ENCODE data around the gene DAND5. TPM values are rescaled to one million over a fixed set of nuclear protein-coding genes. Genes with fewer than 3 reads are reported as not detected.

Gene DAND5
- polyA plus RNA-seq, 1 donor (not counting 4 experiments of a cell fraction or from before 2014, with no cell fraction given), result not detected

DNA sequence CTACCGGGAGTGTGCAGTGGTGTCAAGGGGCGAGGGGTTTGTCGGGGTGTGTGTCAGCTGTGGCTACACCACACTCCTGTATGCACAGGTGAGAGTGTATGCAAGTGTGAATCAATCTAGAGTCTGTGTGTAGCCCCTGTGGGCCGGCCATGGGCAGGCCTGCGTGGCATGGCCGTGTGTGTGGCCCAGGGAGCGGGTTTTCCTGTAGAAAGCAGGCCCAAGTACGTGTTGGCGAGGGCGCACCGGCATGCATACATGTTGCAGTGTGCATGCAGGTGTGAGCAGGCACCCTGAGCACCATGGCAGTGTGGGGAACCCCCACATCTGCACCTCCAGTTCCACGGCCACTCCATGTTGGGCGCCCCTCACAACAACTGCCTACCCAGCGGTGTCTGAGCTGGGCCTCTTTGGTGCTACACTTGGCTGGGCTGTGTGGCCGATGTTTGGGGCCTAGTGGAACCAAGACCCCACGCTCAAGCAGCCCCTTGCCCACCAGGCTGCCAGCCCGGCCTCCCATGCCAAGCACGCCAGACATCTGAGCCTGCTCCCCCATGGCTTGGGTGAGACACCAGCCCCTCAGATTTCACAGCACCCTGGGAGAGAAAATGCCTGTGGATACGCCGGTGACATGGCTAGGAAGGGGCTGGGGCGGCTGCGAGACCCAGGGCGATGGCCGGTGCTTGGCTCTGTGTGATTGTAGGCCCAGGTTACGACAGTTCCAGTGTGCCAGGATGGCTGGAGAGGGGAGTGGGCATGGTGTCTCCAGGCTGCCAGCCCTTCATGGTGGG lies 28.0 kb downstream of the DAND5 start:
- Histone ChIP-seq H3K36me3 (ENCODE audit: control insufficient read depth in 2 of 2, extremely low read depth in 1 of 2, insufficient read depth in 2 of 2, low read length in 2 of 2) (peaks cover 0 to 9% of the 10 kb centered on the region in 2 experiments), H3K27ac (ENCODE audit: control insufficient read depth, insufficient read depth, low read length) (peak overlapping the region; percentile 73), H4K20me1 (ENCODE audit: control insufficient read depth, extremely low read depth, insufficient read depth, low read length) (no peaks in the 10 kb centered on the region), H3K4me1 (ENCODE audit: control insufficient read depth, extremely low read depth, insufficient read depth, low read length) (peaks cover 51% of the 10 kb centered on the region), H3K9me1 (ENCODE audit: control insufficient read depth, extremely low read depth, insufficient read depth, low read length) (no peaks in the 10 kb centered on the region), H3K4me2 (ENCODE audit: control insufficient read depth, extremely low read depth, insufficient read depth, low read depth, low read length) (peak overlapping the region; percentile 96), H3K27me3 (ENCODE audit: control insufficient read depth, extremely low read depth, insufficient read depth, low read length) (no peaks in the 10 kb centered on the region), H3K9me3 (ENCODE audit: control insufficient read depth, low read depth, low read length) (no peaks in the 10 kb centered on the region), H3K9ac (ENCODE audit: control insufficient read depth, extremely low read depth, insufficient read depth, low read length) (peak overlapping the region; percentile 89), H3K79me2 (ENCODE audit: control insufficient read depth, insufficient read depth, low read length) (peaks cover 61% of the 10 kb centered on the region), H3K4me3 (ENCODE audit: control insufficient read depth in 2 of 3, extremely low read depth in 1 of 3, insufficient read depth in 2 of 3, low read depth in 1 of 3, low read length in 3 of 3) (peak overlapping the region; percentile 74 to 80 (median 76)), H2AFZ (ENCODE audit: control insufficient read depth, low read length) (no peak overlapping the region)
- FAIRE-seq (no peak), DNase-seq (ENCODE audit: low read depth, low spot score) (no peak)
- no peak for TF ChIP-seq EZH2 (IDR thresholded peaks at IDR 0.05; ENCODE audit: low read length)
- TF ChIP-seq CTCF (optimal IDR thresholded peaks at IDR 0.05 in 1 of 3, IDR thresholded peaks at IDR 0.05 in 1 of 3, conservative IDR thresholded peaks at IDR 0.05 in 1 of 3; ENCODE audit: extremely low read depth in 1 of 3, insufficient read depth in 2 of 3, low read length in 3 of 3), result no peak
- dilution Hi-C loops (cut with MboI; ENCODE audit: extremely low pct_ligation_motif_present, low sequenced_read_pairs), result no loop called here

GRCh38 chr19:12997967-12998940 lies 28.9 kb downstream of the DAND5 start:
- Histone ChIP-seq H3K79me2 (ENCODE audit: control insufficient read depth, insufficient read depth, low read length) (peaks cover 69% of the 10 kb centered on the region), H2AFZ (ENCODE audit: control insufficient read depth, low read length) (peak overlapping the region; percentile 14), H3K36me3 (ENCODE audit: control insufficient read depth in 2 of 2, extremely low read depth in 1 of 2, insufficient read depth in 2 of 2, low read length in 2 of 2) (peaks cover 0 to 9% of the 10 kb centered on the region in 2 experiments), H3K27me3 (ENCODE audit: control insufficient read depth, extremely low read depth, insufficient read depth, low read length) (no peaks in the 10 kb centered on the region), H3K4me3 (ENCODE audit: control insufficient read depth in 2 of 3, extremely low read depth in 1 of 3, insufficient read depth in 2 of 3, low read depth in 1 of 3, low read length in 3 of 3) (peak overlapping the region in 2 of 3 experiments; percentile 76 to 80), H4K20me1 (ENCODE audit: control insufficient read depth, extremely low read depth, insufficient read depth, low read length) (no peaks in the 10 kb centered on the region), H3K9ac (ENCODE audit: control insufficient read depth, extremely low read depth, insufficient read depth, low read length) (peak overlapping the region; percentile 89), H3K4me2 (ENCODE audit: control insufficient read depth, extremely low read depth, insufficient read depth, low read depth, low read length) (peak overlapping the region; percentile 96), H3K9me1 (ENCODE audit: control insufficient read depth, extremely low read depth, insufficient read depth, low read length) (no peaks in the 10 kb centered on the region), H3K4me1 (ENCODE audit: control insufficient read depth, extremely low read depth, insufficient read depth, low read length) (peaks cover 59% of the 10 kb centered on the region), H3K27ac (ENCODE audit: control insufficient read depth, insufficient read depth, low read length) (peak overlapping the region; percentile 73), H3K9me3 (ENCODE audit: control insufficient read depth, low read depth, low read length) (no peaks in the 10 kb centered on the region)
- dilution Hi-C loops (cut with MboI; ENCODE audit: extremely low pct_ligation_motif_present, low sequenced_read_pairs), result no loop called here
- DNase-seq (ENCODE audit: low read depth, low spot score), result no peak
- FAIRE-seq, result peak; percentile 29
- TF ChIP-seq EZH2 (IDR thresholded peaks at IDR 0.05; ENCODE audit: low read length) (no peak), CTCF (optimal IDR thresholded peaks at IDR 0.05 in 1 of 3, IDR thresholded peaks at IDR 0.05 in 1 of 3, conservative IDR thresholded peaks at IDR 0.05 in 1 of 3; ENCODE audit: extremely low read depth in 1 of 3, insufficient read depth in 2 of 3, low read length in 3 of 3) (no peak)
